DMS114 treated with DMSO at 0.1 percent for 48 hours (cell line): ENCODE results near the gene NAPB.
"Not testable (repeated sequence)": the region's sequence is repeated elsewhere in the genome, so short reads cannot be mapped to it uniquely, and the experiment has no call there.

ENCODE experiments used
- DNase-seq: peaks from one replicate; lab custom pipeline; 2025; ENCODE audit not compliant: unreplicated experiment; lab: John Stamatoyannopoulos, UW

The NAPB gene

GRCh38 chr20:23420943-23421931 is at the start of gene NAPB:
TSS of gene NAPB (minus strand) at chr20:23421488. CDS start at chr20:23421402, 86 bp downstream.
- DNase-seq: peak; percentile 73

DNA sequence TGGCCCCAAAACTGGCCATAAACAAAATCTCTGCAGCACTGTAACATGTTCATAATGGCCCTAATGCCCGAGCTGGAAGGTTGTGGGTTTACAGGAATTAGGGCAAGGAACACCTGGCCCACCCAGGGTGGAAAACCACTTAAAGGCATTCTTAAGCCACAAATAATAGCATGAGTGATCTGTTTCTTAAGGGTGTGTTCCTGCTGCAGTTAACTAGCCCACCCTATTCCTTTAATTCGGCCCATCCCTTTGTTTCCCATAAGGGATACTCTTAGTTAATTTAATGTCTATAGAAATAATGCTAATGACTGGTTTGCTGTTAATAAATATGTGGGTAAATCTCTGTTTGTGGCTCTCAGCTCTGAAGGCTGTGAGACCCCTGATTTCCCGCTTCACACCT is 45.7 kb upstream of the NAPB start:
- DNase-seq: not testable (repeated sequence)

DNA sequence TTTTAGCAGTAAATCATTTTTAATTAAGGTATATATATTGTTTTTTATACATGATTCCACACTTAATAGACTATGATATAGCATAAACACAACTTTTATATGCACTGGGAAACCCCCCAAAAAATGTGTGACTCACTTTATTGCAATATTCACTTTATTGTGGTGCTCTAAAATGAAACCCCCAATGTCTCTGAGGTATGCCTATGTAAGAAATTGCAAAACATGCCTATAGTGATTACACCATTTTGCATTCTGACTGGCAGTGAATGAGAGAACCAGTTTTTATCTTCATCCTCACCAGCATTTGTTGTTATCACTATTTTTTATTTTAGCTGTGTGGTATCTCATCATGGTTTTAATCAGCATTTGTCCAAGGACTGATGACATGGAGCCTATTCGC is 39.9 kb upstream of the NAPB start:
- no peak for DNase-seq

- DNase-seq: no peak
These were observed 38.3 kb upstream of the NAPB start for GRCh38 chr20:23459461-23460150.

- no peak for DNase-seq
These were observed 35.6 kb upstream of the NAPB start for GRCh38 chr20:23456873-23457272.

DNA sequence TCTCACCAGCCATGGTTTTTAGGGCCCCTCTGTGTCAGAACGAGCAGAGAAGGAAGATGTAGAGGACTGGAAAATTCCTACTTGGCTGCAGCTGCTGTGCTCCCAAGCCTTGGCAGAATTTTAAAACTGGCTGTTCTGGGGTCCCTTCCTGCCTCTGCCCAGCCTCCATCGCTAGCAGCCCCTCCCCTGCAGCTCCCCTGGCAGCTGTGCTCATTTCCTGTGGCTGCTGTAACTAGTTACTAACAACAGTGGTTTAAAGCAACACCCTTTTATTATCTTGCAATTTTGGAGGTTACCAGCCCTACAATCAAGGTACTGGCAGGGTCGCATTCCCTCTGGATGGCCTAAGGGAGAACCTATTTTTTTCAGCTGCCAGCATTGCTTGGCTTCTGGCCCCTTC is 35.1 kb upstream of the NAPB start:
- DNase-seq: no peak

DNA sequence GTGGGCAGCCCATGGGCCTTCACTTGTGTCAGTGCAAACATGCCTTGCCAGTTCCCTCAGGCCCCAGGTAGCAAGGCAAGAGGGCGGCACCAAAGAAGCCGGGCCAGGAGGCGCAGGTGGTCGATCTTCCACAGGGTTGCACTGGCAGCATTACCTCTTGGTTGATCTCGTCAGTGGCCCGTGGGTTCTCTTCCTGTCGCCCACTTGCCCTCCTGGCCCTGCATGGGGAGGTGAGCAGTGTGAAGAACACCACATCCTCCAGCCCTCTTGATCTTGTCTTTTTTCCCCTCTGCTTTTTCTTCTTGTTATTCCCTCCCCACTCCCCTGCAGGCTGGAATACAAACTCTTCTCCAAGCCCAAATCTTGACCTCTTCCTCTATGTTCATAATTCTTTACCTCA is 34.4 kb upstream of the NAPB start:
- no peak for DNase-seq

- no peak for DNase-seq
These were observed 33.5 kb upstream of the NAPB start for GRCh38 chr20:23454816-23455215.

DNA sequence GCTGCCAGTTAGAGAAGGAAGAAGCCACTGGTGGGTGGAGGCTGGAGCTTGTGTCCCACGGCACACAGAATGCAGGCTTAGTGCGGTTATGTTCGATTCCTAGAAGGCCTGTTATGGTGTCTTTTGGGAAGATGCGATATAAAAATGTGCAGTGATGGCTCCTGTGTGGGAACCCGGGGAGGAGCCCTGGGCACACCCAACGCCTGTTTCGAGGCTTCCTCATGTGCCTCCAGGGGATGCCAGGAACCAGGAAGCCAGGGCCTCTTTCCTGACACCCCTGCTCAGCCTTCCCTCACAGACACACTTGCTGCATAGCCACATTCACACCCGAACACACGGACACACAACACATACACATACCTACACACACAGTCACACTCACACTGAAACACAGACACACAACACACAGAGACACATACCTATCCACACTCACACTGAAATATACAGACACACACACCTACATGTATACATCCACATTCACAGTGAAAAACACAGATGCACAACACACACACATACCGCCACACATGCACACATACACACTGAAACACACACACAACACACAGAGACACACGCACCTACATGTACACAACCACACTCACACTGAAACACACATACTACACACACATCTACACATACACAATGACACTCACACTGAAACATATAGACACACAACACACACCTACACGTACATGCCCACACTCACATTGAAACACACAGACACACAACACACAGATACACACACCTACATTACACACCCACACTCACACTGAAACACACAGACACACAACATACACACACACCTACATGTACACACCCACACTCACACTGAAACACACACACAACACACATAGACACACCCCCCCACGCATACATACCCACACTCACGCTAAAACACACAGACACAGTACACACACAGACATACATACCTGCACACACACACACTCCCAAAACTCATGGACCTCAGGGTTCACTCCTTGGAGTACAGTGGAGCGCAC is 32.6 kb upstream of the NAPB start:
- no peak for DNase-seq

GRCh38 chr20:23452776-23453175 is 31.5 kb upstream of the NAPB start, which contains the start of gene CST11:
TSS of gene CST11 (minus strand) at chr20:23452876. CDS start at chr20:23452811, 65 bp downstream.
- no peak for DNase-seq

DNA sequence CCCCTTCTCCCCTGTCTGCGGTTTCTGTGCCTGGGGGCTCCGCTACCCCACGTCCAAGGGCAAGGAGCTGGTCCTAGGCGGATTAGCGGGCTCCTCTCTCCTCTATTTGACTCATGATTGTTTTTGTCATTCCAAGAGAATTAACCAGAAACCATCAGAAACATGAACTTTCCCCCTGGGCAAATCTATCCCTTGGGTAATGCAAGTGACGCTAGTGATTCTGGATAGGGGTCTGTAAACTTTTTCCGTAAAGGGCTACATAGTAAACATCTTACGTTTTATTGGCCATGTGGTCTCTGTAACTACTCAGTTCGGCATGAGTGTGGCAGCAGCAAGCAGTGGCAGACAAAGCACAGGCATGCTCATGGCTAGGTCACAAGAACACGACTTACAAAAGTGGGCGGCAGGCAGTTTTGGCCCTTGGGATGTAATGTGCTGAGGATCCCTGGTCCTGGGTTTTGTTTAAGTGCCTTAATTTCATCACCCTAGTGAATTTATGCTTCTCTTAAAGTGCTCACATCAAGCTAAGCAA is 30.7 kb upstream of the NAPB start:
- DNase-seq: no peak

DNA sequence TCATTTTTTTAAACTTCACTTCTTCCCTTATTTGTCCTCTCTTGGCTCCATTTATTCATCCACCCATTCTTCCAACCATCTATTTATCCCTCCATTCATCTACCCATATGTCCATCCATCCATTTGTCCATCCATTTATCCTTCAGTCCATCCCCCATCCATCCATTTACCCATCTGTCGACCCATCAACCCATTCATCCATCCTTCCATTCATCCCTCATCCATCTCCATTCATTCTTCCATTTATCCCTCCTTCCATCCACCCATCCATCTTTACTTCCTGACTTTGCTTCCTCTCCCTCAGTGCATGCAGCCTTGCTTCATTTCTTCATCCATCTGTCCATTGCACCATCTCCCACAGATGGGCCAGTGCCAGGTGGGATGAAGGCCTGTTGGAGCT is 29.6 kb upstream of the NAPB start:
- no peak for DNase-seq

DNA sequence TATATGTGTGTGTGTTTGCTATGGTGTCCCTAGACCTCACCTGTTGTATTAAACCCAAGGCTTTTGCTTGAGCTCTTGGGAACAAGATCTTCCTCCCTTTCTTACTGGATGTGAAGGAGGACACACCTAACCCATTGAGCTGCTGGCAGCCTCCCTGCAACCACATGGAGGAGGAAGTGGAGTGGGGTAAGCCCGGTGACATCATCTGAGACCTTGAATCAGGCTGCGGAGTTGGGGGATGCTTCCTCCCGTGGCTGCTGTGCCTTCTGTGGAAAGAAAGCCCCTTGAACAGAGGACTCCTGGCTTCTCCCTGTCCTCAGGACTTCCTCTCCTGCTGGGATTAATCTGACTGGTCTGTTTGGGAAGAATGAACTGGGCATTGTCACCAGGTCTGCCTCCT is 28.1 kb upstream of the NAPB start:
- DNase-seq: no peak

- no peak for DNase-seq
These were observed 26.9 kb upstream of the NAPB start for GRCh38 chr20:23448167-23448566.

DNA sequence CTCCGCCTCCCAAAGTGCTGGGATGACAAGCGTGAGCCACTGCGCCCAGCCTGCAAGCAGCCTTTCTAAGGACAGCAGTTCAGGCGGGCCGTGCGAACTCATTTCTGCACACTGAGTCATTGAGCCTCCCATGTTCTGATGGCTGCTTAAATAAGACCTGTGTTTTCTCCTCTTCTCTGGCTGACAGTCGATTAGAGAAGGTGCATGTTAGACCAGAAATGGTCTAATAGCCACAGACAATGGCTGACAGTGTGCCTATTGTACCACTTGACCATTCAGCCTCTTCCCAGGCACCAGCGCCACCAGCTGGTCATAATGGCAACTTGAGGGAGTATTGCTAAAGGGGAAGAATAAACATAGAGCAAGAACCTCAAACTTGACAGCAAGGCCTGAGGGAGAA is 25.2 kb upstream of the NAPB start:
- no peak for DNase-seq

DNA sequence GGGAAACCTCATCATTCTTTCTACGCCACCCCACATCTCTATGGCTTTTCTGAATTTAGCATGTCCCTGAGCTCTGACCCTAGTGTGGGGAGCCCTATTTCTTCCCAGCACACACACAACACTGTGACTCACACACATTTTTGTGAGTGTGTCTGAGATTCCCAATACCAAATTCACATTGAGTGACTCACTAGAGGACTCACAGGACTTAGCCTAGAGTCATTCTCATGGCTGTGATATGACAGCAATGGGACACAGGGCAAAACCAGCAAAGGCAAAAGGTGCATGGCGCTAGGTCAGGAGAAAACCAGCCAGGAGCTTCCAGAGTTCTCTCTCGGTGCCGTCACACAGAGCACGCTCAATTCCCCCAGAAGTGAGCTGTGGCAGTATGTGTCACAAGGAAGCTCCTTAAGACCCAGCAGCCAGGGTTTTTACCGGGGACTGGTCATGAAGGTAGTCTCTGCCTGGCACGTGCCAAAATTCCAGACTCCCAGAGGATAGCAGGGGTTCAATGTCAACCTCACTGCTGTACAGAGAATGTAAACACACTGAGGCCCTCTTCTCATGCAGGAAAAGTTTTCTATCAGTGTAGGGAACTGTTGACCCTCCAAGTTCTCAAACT is 24.4 kb upstream of the NAPB start:
- DNase-seq: no peak

DNA sequence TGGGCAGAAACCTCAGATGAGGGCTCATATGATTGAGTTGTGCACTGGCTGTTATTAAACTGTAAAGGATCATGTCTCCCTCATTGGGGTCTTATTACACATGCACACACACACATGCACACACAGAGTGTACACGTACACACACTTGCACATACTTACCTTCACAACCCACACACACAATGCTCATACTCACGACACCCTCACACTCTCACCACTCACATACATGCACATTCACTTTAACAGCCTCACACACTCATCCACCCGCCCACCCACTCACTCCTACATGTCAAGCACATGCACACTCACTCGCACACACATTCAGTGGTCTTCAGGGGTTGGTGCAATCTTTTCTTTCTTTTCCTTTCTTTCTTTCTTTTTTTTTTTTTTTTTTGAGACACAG is 23.6 kb upstream of the NAPB start:
- no peak for DNase-seq

- DNase-seq: no peak
These were observed 21.1 kb upstream of the NAPB start for GRCh38 chr20:23442436-23442835.

- peak; percentile 48 for DNase-seq
These were observed 20.6 kb upstream of the NAPB start for GRCh38 chr20:23441850-23442313.

- DNase-seq: no peak
These were observed 18.7 kb upstream of the NAPB start for GRCh38 chr20:23440004-23440403.
